HG03558 (cell line): Measurements from ENCODE around the gene UBE2U.

Experiments
- ATAC-seq: cut with Tn5 transposase; IDR thresholded peaks from one replicate; pipeline ENCODE4 v1.9.1; 2021; ENCODE audit warnings: moderate number of reproducible peaks; ENCODE audit not compliant: unreplicated experiment; ENCODE audit errors: extremely low read depth

The UBE2U gene

DNA sequence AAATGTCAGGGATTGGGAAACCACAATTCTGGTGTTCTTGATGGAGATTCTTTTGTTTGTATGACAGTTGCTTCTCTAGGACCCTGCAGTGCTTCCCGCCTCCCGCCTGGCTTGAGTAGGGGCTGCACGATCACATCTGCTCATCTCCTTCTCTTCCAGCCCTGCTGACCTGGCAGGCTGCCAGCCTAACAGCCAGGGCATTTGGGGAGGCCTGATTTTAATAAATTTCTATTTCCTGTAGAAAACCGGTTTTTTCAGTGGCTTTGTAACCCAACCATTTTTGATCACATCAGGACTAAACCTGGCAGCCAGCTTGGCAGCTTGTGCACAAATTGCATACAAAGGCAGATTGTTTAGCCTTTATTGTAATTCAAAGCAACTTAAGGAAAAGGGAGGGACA is 78.9 kb downstream of the UBE2U start:
- ATAC-seq: no peak

DNA sequence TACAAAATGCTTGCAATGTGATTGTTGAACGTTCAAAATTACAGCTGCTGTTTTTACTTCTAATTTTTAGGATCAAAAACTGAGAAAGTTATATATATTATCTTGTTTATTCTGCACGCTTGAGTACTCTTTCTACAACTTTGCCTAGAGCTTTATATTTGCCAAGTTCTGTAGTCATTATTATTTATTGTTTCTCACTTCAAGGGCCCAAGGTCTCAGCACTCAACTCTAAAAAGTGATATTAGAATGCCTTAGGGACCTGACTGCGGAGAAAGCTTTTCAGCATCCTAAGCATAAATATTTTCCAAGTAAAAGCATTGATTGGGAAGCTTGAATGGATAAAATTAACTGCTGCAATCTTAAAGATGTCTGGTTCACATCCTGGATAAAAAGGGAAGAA is 83.6 kb downstream of the UBE2U start:
- ATAC-seq: no peak

DNA sequence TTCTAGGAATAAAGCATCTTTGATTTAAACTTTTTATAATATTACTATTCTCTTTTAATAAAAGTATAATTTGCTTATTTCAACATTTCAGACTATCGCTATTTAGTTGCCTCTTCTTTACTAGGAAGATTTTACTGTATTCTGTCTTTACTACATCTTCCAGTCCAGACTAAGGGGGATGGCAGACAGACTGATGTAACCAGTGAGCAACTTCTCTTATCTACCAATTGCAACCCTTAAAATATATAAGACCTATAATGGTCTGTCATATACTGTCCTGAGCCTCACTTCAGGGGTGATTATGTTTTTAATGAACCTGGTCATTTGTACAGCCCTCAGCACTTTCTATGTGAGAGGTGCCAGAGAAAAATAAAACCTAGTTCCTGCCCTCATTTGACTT is 87.0 kb downstream of the UBE2U start:
- no peak for ATAC-seq

DNA sequence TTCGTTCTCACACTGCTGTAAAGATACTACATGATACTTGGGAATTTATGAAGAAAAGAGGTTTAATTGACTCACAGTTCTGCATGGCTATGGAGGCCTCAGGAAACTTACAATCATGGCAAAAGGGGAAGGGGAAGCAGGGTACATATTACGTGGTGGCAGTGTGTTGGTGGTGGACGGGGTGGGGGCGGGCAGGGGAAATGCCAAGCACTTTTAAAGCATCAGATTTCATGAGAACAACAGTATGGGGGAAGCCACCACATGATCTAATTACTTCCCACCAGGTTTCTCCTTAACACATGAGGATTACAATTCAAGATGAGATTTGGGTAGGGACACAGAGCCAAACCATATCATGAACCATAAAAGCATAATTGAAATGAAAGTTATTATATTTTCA is 88.5 kb downstream of the UBE2U start:
- ATAC-seq: no peak

DNA sequence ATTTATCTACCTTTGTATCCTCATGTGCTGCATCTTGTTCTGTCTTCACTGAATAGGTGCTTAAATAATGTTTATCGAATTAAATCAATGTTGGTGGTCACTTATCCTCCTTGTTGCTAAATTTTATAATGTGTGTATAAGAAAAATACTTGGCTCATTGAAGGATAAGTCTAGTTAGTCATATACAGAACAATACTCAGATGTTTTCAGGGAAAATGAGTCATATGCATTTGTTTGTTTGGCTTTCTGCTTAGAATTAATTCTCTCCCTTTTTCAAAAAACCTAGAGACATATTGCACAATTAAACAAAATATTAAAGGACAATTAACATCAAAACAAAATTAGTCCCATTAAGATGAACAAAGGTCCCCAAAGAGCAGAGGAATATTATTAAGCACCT is 89.0 kb downstream of the UBE2U start:
- no peak for ATAC-seq

DNA sequence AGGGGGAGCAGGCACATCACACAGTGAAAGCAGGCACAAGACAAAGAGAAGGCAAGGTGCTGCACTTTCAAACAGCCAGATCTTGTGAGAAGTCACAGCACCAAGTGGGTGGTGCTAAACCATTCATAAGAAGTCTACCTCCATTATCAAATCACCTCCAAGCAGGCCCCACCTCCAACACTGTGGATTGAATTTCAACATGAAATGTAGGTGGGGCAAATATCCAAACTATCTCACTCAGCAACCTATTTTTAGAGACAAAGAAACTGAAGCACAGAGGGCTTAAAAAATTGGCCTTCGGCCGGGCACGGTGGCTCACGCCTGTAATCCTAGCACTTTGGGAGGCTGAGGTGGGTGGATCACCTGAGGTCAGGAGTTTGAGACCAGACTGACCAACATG is 90.4 kb downstream of the UBE2U start:
- no peak for ATAC-seq

DNA sequence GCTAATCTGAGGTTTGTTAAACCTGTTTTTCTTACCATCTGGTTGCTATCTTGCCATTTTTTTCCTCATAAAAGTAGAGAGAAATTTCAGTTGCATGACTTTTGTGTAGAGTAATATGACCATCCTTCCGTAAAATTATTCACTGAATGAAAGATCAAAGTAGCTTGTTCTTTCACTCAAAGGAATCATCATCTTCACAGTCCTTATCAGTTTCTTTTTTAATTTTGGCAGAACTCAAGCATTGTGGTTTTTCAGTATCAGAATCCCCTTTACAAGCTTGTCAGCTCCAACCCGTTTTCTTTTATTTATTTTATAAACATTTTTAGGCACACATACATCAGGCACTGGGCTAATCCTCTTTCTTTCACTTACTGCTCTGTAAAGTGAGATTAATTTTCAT is 91.7 kb downstream of the UBE2U start:
- ATAC-seq: no peak

DNA sequence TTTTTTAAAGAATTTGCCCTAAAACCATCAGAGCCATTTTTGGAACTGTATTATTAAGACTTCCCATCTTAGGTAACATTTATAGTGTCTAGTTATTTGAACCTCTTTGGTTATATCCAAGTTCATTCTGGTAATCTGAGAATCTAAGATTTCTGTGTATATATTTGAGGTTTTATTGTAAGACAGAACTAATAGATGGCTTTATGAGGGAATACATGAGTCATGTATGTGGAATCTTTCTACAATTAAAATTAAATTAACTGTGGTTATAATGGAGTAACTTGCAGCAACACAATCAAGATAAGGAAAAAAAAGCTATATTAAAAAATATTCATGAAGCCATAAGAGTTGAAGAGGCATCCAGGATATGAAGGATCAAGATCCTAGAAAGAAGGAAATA is 92.1 kb downstream of the UBE2U start:
- ATAC-seq: no peak

DNA sequence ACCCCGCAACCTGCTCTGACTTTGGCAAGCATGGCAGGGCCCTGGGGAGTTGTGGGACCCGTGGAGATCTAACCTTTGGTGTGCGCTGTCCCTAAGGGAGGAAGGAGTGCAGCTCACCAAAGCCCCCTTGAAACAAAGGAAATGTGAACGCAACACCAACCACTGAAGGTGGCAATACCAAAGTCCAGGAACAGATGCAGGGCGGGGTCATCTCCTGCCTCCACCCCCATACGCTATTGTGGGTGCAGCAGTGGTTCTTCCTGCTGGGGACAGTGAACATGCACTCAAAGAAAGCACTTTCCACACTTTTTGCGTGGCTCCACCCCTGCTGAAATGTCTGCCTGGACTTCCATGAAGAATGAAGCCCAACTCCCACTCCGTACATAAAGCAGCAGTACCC is 93.0 kb downstream of the UBE2U start:
- ATAC-seq: no peak

DNA sequence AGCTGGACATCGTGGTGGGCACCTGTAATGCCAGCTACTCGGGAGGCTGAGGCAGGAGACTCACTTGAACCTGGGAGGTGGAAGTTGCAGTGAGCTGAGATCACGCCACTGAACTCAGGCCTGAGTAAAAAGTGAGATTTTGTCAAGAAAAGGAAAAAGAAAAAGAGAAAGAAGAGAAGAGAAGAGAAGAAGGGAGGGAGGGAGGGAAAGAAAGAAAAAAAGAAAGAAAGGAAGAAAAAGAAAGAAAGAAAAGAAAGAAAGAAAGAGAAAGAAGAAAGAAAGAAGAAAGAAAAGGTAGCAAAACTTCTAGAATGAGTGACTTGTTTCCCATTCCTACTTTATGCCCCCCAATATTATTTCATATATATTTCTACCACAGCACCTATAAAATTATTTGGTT is 98.8 kb downstream of the UBE2U start:
- no peak for ATAC-seq

DNA sequence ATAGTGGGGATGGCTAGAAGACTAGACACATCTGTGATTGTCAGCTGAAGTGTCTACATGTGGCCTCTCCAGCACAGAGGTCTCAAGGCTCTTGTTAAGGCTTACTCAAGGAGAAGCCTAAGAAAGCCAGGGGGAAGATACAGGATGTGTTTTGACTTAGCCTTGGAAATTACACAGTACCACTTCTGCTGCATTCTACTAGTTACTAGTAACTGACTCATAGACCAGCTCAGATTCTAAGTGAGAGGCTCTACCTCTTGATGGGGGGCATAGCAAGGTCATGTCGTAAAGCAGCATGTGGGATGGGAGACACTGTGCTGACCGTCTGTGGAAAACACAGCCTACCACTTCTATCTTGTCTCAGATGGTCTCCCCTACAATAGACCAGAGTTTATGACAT is 99.5 kb downstream of the UBE2U start:
- no peak for ATAC-seq

DNA sequence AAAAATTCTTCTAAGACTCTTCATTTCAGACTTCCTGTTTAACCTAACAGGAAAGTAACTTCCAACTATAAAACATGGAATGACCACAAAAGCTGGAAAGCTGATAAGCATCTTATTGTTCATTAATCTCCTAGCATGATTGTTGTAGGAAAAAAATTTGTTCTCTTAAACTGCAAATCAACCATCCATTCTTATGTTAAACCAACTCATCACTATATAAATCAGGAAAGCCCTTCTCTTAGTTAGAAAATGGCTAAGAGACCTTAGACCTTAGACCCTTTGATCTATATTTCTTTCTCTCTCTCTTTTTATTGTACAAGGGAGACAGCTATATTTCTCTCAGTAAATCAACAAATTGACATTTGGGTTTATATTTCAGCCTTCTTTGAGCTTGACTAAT is 101.4 kb downstream of the UBE2U start:
- ATAC-seq: no peak

DNA sequence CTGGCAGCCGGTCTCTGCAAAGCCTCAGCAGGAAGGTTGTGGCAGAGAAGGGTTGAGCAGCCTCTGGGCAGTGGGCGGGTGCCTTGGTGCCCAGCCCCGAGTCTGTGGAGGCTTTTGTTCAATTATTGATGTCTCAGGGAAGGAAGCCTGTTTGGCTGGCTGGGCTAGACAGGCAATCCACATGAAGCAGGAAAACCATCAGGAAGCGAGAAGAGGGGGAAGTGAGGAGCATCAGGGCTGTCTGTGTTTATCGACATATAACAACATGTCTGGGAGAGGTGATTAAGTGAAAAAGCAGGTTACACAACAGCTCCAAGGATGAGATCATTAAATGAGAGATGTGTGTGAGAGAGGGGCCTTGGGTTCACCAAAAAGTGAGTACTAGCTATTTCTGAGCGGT is 105.4 kb downstream of the UBE2U start:
- ATAC-seq: no peak

DNA sequence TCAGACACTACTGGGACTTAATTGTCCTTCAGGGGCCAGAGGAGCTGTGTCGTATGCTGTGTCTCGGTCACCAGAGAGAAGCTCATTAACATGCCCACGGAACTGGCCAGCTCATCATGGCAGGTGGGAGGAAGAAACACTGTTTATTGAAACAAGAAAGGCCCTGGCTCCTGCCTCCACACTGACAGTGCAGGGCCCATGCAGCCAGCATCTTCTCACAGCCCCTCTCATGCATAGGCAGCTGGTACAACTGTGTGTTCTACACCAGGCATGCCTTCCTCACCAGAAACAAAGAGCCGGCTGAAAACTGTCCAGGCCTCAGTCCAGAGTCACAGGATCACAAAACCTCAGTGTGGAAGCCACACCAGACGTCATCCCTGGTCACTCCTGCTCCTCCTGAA is 106.0 kb downstream of the UBE2U start:
- ATAC-seq: no peak

DNA sequence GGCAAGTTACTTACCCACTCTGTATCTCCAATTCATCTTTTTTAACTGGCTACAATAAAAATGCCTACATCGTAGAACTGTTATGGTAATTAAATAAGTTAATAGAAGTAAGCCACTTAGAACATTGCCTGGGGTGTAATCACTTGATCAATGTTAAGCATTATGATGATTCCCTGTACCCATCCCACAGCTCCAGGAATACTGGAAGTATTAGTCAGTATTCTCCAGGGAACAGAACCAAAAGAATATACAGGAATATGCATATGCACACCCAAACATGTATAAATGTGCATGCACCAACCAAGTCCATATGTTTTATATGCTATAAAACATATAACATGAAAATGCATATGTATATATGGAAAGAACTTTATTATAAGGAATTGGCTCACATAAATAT is 107.3 kb downstream of the UBE2U start:
- ATAC-seq: no peak

DNA sequence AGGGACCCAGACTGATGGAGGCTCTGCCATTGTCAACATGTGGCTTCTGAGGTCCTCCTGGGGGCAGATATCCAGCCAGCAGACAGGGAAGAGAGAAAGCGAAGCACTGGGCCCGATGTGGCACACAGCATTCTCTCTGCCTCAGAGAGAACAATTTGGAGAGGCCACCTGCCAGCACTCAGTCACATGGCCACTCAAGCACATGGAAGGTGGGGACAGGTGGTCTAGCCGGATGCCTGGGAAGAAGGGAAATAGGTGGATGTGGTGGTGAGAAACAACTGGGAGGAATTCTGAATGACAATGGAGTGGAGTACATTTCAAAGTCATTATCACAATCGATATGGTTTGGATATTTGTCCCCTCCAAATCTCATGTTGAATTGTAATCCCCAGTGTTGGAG is 109.0 kb downstream of the UBE2U start:
- ATAC-seq: no peak

DNA sequence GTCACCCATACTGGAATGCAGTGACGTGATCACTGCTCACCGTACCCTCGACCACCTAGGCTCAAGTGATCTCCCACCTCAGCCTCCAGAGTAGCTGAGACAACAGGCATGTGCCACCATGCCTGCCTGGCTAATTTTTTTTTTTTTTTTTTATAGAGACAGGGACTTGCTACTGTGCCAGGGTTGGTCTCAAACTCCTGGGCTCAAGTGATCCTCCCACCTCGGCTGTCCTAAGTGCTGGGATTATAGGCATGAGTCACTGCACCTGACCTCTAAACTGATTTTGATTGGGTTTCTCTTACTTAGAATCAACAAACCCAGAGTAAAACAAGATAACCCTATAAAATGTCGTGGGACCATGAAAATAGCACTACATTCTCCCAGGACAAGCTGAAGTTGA is 112.0 kb downstream of the UBE2U start:
- ATAC-seq: no peak
